Hepatocyte (in vitro differentiated cells): ENCODE results near the gene HTR2B.

Experiments used
- CTCF ChIP-seq: fragments of 200-600 bp; sonication (generic); IDR thresholded peaks from 2 replicates; pipeline ENCODE4 v1.5.1; 2016; ENCODE audit warnings: antibody characterized with exemption, mild to moderate bottlenecking; ENCODE audit not compliant: poor library complexity
- EZH2 ChIP-seq: fragments of 200-600 bp; sonication (generic); IDR thresholded peaks from 2 replicates; pipeline ENCODE4 v1.6.1; 2016; ENCODE audit warnings: antibody characterized with exemption, mild to moderate bottlenecking, borderline replicate concordance

GRCh38 chr2:231159306-231159705 lies 34.5 kb upstream of the HTR2B start:
- TF ChIP-seq CTCF (no peak), EZH2 (no peak)
